Astrocyte of the cerebellum (primary cell): ENCODE results near the gene ANKRD10.

Experiments
- DNase-seq: peaks from one replicate; pipeline ENCODE4 v3.0.0-alpha.2; 2011; ENCODE audit warnings: low read depth
- H3K4me3 ChIP-seq: 2 replicates; pipeline ENCODE4 v1.5.1; 2011; ENCODE audit warnings: mild to moderate bottlenecking, low read depth, low read length, moderate library complexity
- in situ Hi-C: cut with HindIII; loops from 2 replicates; pipeline ENCODE4 v1.10.0; 2017; ENCODE audit warnings: low sequenced_read_pairs
- TF ChIP-seq, protein P1 (sequence below): IDR thresholded peaks from 2 replicates; pipeline ENCODE4 v1.5.1; 2012; ENCODE audit warnings: low read length, low read depth, moderate library complexity, mild to moderate bottlenecking; ENCODE audit errors: missing control alignments

The ANKRD10 gene

DNA sequence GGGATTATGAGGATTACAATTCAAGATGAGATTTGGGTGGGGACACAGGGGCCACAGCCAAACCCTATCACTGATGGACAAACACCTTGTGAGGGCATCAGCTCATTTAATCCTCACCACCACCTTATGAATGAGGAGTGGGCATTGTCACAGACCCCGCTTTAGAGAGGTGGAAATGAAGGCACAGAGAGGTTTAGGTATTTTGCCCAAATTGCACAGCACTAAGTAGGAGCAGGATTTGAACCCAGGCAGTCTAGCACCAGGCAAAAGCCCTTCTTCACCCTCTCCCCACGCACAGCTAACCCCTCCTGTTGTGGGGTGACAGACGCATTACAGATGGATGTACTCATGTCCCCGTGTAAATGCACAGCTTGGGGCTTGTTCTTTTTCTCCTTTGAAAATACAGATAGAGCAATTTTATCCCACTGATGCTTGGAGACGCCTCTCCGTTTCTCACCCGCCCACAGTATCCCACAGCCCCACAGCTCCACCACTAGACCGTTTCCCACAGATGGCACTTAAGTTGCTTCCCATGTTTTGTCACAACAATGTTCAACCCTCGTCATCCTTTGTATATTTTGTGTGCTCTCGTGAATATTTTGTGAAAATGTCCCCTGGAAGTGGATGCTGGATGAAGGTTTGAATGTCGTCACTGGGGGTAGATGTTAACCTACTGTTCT, 48.2 kb downstream of the ANKRD10 start:
- no peak overlapping the region for H3K4me3 ChIP-seq
- TF ChIP-seq, protein P1, sequence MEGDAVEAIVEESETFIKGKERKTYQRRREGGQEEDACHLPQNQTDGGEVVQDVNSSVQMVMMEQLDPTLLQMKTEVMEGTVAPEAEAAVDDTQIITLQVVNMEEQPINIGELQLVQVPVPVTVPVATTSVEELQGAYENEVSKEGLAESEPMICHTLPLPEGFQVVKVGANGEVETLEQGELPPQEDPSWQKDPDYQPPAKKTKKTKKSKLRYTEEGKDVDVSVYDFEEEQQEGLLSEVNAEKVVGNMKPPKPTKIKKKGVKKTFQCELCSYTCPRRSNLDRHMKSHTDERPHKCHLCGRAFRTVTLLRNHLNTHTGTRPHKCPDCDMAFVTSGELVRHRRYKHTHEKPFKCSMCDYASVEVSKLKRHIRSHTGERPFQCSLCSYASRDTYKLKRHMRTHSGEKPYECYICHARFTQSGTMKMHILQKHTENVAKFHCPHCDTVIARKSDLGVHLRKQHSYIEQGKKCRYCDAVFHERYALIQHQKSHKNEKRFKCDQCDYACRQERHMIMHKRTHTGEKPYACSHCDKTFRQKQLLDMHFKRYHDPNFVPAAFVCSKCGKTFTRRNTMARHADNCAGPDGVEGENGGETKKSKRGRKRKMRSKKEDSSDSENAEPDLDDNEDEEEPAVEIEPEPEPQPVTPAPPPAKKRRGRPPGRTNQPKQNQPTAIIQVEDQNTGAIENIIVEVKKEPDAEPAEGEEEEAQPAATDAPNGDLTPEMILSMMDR, result no peak
- in situ Hi-C loops, result loop anchor here (5.0 kb wide), 1 partner anchor 54 kb away; no protein-coding TSS in a partner anchor
- DNase-seq, result no peak

DNA sequence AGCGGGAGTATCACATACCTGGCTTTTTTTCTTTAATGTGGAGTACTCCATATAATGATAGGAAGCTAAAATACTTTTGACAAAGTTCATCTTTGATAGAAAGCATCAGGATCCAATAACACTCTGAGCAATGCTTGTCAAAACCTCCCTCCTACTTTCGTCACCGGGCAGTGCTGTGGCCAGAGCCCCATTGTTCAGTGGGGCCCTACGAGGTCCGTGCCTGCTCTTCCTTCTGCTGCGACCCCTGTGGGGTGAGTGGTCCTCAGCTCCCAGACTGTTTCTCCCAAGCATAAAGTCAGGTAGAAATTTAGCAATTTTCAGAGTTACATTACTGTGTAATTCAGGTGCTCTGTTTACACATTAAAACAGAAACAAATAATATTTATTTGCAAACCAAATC, 51.2 kb downstream of the ANKRD10 start:
- in situ Hi-C loops, result no loop called here
- TF ChIP-seq, protein P1, result no peak
- no peak overlapping the region for H3K4me3 ChIP-seq
- no peak for DNase-seq

DNA sequence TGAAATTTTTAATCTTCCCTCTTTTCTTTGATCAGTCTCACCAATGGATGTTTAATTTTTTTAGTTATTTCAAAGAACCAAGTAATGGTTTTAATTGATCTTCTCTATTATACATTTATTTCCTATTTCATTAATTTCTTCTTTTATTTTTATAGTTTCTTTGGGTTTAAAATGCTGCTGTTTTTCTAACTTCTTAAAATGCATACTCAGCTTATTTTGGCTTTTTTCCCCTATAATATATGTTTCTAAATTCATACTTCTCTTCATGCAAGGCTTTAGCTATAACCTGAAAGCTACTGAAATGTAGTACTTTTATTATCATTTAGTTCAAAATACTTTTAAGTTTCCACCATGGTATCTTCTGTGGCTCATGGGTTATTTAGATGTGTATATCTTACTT, 53.9 kb downstream of the ANKRD10 start:
- no peak overlapping the region for H3K4me3 ChIP-seq
- TF ChIP-seq, protein P1, result no peak
- in situ Hi-C loops, result no loop called here
- no peak for DNase-seq

DNA sequence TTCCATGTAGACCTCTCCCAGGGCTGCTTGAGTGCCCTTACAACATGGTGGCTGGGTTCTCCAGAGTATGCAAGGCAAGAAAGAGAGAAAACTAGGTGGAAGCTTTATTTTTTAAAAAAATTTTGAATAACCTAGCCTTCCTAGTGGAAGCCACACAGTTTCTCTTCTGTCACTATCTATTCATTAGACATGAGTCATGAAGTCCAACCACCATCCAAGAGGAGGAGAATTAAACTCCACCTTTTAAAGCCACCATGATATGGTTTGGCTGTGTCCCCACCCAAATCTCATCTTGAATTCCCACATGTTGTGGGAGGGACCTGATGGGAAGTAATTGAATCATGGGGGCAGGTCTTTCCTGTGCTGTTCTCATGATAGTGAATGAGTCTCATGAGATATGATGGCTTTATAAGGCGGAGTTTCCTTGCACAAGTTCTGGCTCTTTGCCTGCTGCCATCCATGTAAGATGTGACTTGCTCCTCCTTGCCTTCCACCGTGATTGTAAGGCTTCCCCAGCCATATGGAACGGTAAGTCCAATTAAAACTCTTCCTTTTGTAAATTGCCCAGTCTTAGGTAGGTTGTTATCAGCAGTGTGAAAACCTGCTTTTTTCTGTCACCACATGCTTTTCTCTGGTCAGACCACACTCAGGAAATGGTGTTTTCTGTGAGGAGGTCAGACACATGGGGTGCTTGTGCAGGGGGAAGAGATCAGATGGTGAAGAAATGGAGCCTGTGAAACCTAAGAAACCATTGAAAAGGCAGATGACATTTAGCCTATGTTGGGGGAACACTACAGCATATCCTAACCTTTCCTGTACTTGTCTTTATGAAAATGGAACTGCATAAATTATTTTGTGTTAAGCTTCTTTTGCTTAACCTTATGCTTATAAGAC, 57.7 kb downstream of the ANKRD10 start:
- no peak overlapping the region for H3K4me3 ChIP-seq
- in situ Hi-C loops, result no loop called here
- no peak for DNase-seq
- TF ChIP-seq, protein P1, result no peak

DNA sequence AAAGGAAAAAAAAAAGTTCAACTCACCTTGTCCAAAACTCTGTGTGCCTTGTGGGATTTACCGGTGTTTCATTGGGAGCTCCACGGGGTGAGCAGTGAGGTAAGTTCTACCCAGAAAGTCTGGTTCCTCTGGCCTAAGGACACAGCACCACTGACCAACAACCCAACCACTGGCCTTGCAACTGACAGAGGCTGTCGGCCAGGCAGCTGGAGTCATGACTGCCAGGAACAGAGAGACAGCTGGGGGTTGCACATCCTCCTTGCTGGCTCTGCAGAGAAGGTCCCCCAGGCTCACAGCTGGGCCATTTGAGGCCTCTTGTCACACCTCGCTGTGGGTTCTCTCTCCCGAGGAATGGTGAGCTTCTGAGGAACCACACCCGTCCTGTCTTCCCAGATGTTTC, 59.5 kb downstream of the ANKRD10 start:
- no peak for DNase-seq
- no peak overlapping the region for H3K4me3 ChIP-seq
- TF ChIP-seq, protein P1, result no peak
- in situ Hi-C loops, result no loop called here

DNA sequence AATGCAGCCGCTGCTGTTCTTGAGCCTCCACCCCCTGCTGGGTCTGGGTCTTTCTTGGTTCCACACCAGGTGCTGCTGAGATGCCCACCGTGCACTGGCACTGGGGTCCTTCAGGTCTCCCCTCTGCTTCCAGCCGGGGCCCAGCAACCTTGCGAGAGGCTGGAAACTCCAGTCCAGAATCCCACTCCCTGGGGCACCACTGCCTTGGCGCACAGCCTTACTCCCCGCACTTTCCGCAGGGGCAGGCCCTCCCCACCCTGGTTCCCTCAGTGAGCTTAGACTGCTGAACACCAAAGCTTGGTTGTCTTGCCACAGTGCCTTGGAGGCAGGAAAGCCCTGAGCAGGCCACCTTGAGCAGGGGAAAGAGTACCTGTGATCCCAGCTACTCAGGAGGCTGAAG, 60.0 kb downstream of the ANKRD10 start:
- no peak for DNase-seq
- H3K4me3 ChIP-seq, result no peak overlapping the region
- in situ Hi-C loops, result no loop called here
- TF ChIP-seq, protein P1, result no peak
